ENCODE measurements around the gene PROCA1.

Gene PROCA1

GRCh38 chr17:28655160-28655559 is 56.5 kb downstream of the PROCA1 start:
- no peaks in the 10 kb centered on the region for H4K20me1 ChIP-seq (ENCODE audit: insufficient read depth, low read length)
- no peak overlapping the region for H3K27ac ChIP-seq (ENCODE audit: low read length)
- H3K4me3 ChIP-seq (ENCODE audit: low read length) = no peak overlapping the region
- no peaks in the 10 kb centered on the region for H3K27me3 ChIP-seq (ENCODE audit: low read depth, low read length)
- no peaks in the 10 kb centered on the region for H3K9me3 ChIP-seq (ENCODE audit: insufficient read depth, low read length)
- H3K36me3 ChIP-seq (replicated peaks; ENCODE audit: low read depth, low read length) = peaks cover 24% of the 10 kb centered on the region
- TF ChIP-seq, protein P1, sequence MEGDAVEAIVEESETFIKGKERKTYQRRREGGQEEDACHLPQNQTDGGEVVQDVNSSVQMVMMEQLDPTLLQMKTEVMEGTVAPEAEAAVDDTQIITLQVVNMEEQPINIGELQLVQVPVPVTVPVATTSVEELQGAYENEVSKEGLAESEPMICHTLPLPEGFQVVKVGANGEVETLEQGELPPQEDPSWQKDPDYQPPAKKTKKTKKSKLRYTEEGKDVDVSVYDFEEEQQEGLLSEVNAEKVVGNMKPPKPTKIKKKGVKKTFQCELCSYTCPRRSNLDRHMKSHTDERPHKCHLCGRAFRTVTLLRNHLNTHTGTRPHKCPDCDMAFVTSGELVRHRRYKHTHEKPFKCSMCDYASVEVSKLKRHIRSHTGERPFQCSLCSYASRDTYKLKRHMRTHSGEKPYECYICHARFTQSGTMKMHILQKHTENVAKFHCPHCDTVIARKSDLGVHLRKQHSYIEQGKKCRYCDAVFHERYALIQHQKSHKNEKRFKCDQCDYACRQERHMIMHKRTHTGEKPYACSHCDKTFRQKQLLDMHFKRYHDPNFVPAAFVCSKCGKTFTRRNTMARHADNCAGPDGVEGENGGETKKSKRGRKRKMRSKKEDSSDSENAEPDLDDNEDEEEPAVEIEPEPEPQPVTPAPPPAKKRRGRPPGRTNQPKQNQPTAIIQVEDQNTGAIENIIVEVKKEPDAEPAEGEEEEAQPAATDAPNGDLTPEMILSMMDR (IDR thresholded peaks at IDR 0.05; ENCODE audit: low read depth, low read length) = no peak
- TF ChIP-seq EZH2phosphoT487 (IDR thresholded peaks at IDR 0.05; ENCODE audit: low read depth) = no peak
- H3K4me2 ChIP-seq (ENCODE audit: low read length) = no peak overlapping the region
- no peak overlapping the region for H3K9ac ChIP-seq (ENCODE audit: low read length)
- no peaks in the 10 kb centered on the region for H3K4me1 ChIP-seq (ENCODE audit: low read length)
- no peak overlapping the region for H2AFZ ChIP-seq (ENCODE audit: low read depth, low read length)
- peaks cover 30% of the 10 kb centered on the region for H3K79me2 ChIP-seq (ENCODE audit: low read length)

Data from OCI-LY3 (cell line).